Liver (tissue), 9 donors: ENCODE results near the gene DCXR. TPM values are rescaled to one million over a fixed set of nuclear protein-coding genes. Genes with fewer than 3 reads are reported as not detected.

ENCODE experiments used
- DNase-seq: peaks from one replicate; pipeline ENCODE4 v3.0.0-alpha.2; 2017; ENCODE audit warnings: low spot score
- H3K27ac ChIP-seq, 2 donors: one replicate each; pipeline ENCODE4 v1.7.0; 2013; ENCODE audit warnings: inconsistent platforms in 2 of 2, low read length in 2 of 2, control low read depth in 1 of 2, low read depth in 1 of 2, mild to moderate bottlenecking in 1 of 2
- H3K27me3 ChIP-seq, 4 donors: one replicate each; pipeline versions ENCODE4 v1.6.1 to v1.7.0; 2013; ENCODE audit warnings: low read length in 3 of 4, inconsistent platforms in 1 of 4, mild to moderate bottlenecking in 1 of 4, moderate library complexity in 1 of 4; ENCODE audit not compliant: control insufficient read depth in 4 of 4, insufficient read depth in 4 of 4
- H3K36me3 ChIP-seq, 4 donors: one replicate each; pipeline versions ENCODE4 v1.6.1 to v1.7.0; 2013; ENCODE audit warnings: low read length in 3 of 4, mild to moderate bottlenecking in 3 of 4, low read depth in 1 of 4, moderate library complexity in 1 of 4; ENCODE audit not compliant: control insufficient read depth in 4 of 4, insufficient read depth in 3 of 4
- H3K4me1 ChIP-seq, 4 donors: one replicate each; pipeline versions ENCODE4 v1.6.1 to v1.7.0; 2013; ENCODE audit warnings: low read length in 3 of 4, mild to moderate bottlenecking in 3 of 4, moderate library complexity in 1 of 4; ENCODE audit not compliant: control insufficient read depth in 4 of 4, insufficient read depth in 4 of 4
- H3K4me3 ChIP-seq, 3 donors: one replicate each; pipeline versions ENCODE4 v1.6.1 to v1.7.0; 2013; ENCODE audit warnings: low read length in 3 of 3, control low read depth in 1 of 3, low read depth in 1 of 3, mild to moderate bottlenecking in 1 of 3
- H3K9ac ChIP-seq, 2 donors: one replicate each; pipeline ENCODE4 v1.7.0; 2013; ENCODE audit warnings: low read length in 2 of 2, mild to moderate bottlenecking in 2 of 2, moderate library complexity in 2 of 2, control low read depth in 1 of 2, low read depth in 1 of 2
- H3K9me3 ChIP-seq, 4 donors: one replicate each; pipeline versions ENCODE4 v1.6.1 to v1.7.0; 2013; ENCODE audit warnings: low read length in 3 of 4; ENCODE audit not compliant: control insufficient read depth in 4 of 4
- EGR1 ChIP-seq, 2 donors: IDR thresholded peaks; 2 replicates each; pipeline ENCODE4 v1.6.1; 2016 to 2018; ENCODE audit warnings: antibody characterized with exemption in 2 of 2, low read depth in 2 of 2
- FOXA1 ChIP-seq: IDR thresholded peaks from 2 replicates; pipeline ENCODE4 v1.6.1; 2016; ENCODE audit warnings: antibody characterized with exemption
- FOXA2 ChIP-seq: IDR thresholded peaks from 2 replicates; pipeline ENCODE4 v1.6.1; 2016; ENCODE audit warnings: antibody characterized with exemption
- GABPA ChIP-seq, 2 donors: IDR thresholded peaks in 1 of 2; conservative IDR thresholded peaks in 1 of 2; 2 replicates each; pipeline ENCODE4 v1.6.1; 2016; ENCODE audit warnings: antibody characterized with exemption in 2 of 2, mild to moderate bottlenecking in 1 of 2, moderate library complexity in 1 of 2
- HNF4G ChIP-seq: IDR thresholded peaks from 2 replicates; pipeline ENCODE4 v1.6.1; 2016; ENCODE audit warnings: antibody characterized with exemption
- JUND ChIP-seq, 2 donors: IDR thresholded peaks; 2 replicates each; pipeline ENCODE4 v1.6.1; 2016; ENCODE audit warnings: antibody characterized with exemption in 2 of 2
- NR2F2 ChIP-seq: IDR thresholded peaks from 2 replicates; pipeline ENCODE4 v1.6.1; 2016; ENCODE audit warnings: antibody characterized with exemption
- RAD21 ChIP-seq, 2 donors: IDR thresholded peaks; 2 replicates each; pipeline ENCODE4 v1.6.1; 2016; ENCODE audit warnings: antibody characterized with exemption in 2 of 2, mild to moderate bottlenecking in 2 of 2
- RXRA ChIP-seq, 2 donors: IDR thresholded peaks; 2 replicates each; pipeline ENCODE4 v1.6.1; 2017 to 2018; ENCODE audit warnings: antibody characterized with exemption in 2 of 2, mild to moderate bottlenecking in 1 of 2
- SP1 ChIP-seq: IDR thresholded peaks from 2 replicates; pipeline ENCODE4 v1.6.1; 2018; ENCODE audit warnings: antibody characterized with exemption, mild to moderate bottlenecking
- TAF1 ChIP-seq: conservative IDR thresholded peaks from 2 replicates; pipeline ENCODE4 v1.6.1; 2016; ENCODE audit warnings: antibody characterized with exemption, mild to moderate bottlenecking
- WGBS: extraction: QIAGEN DNeasy Blood & Tissue Kit; methylation state at CpG from one replicate; pipeline ENCODE4 v1.1.7; 2013; 5-methylcytosine and 5-hydroxymethylcytosine counted together
- polyA plus RNA-seq, 2 donors: library from polyadenylated mRNA; stranded (reverse) in 1 of 2; unstranded in 1 of 2; fragments of 200-250 nt in 1 of 2; fragments of >200 nt in 1 of 2; fragmentation: Nextera tagmentation in 1 of 2; extraction: Ambion mirVana in 1 of 2; gene quantifications; one replicate each; pipeline versions ENCODE4 v1.2.1 to v1.2.3, GENCODE V29; 2013 to 2015
- total RNA-seq, 2 donors: library from RNA; depleted of rRNA; stranded (reverse); fragments of >200 nt; gene quantifications; one replicate each; pipeline ENCODE4 v1.2.3, GENCODE V29; 2014
- TF ChIP-seq, protein P1 (sequence below): IDR thresholded peaks from 2 replicates; pipeline ENCODE4 v1.6.1; 2016; ENCODE audit warnings: antibody characterized with exemption
- TF ChIP-seq, protein P2 (sequence below): IDR thresholded peaks from 2 replicates; pipeline ENCODE4 v1.6.1; 2016; ENCODE audit warnings: antibody characterized with exemption
- TF ChIP-seq, protein P3 (sequence below): fragments of 150-350 bp; IDR thresholded peaks from 2 replicates; pipeline ENCODE4 v1.5.1; 2017; ENCODE audit warnings: improper control_type of control experiment, low read depth, low read length; ENCODE audit not compliant: missing input control
- TF ChIP-seq, protein P4 (sequence below): IDR thresholded peaks from 2 replicates; pipeline ENCODE4 v1.6.1; 2016; ENCODE audit warnings: antibody characterized with exemption, mild to moderate bottlenecking
- donor health status: healthy.
- donor health status: healthy.
- donor health status: healthy.
- donor health status: healthy.
- donor health status: healthy.

Gene DCXR
- total and polyA plus RNA-seq, 4 donors = 58.6 to 1,190 (median 585) TPM

DNA sequence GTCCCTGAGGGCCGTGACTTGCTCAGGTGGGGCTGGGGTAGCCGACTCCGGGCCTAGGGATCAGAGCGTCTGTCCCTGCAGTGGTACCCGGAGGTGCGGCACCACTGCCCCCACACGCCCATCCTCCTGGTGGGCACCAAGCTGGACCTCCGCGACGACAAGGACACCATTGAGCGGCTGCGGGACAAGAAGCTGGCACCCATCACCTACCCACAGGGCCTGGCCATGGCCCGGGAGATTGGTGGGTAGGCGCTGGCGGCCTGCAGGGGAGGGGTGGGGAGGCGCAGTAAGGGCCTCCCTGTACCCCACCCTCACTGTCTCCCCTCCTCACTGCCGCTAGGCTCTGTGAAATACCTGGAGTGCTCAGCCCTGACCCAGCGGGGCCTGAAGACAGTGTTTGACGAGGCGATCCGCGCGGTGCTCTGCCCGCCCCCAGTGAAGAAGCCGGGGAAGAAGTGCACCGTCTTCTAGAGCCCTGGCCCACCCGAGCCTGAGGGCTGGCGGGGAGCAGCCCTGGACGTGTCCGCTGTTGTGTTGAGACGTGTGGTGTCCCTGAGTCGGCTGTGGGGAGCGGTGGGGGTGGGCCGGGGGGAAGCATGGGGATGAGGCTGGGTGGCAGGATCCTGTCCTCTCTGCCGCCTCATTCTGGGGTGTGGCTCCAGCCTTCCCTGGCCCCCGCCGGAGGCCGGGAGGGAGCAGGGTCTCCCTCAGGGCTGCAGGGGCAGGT is 4.0 kb downstream of the DCXR start:
- no peak overlapping the region for H3K27ac ChIP-seq
- H3K4me3 ChIP-seq = no peak overlapping the region
- H3K9ac ChIP-seq = no peak overlapping the region
- no peak for DNase-seq
- no peaks in the 10 kb centered on the region for H3K9me3 ChIP-seq
- H3K36me3 ChIP-seq = peaks cover 0 to 5% (median 1%) of the 10 kb centered on the region in 4 donors
- peaks cover 17 to 64% (median 40%) of the 10 kb centered on the region in 4 donors for H3K4me1 ChIP-seq
- no peaks in the 10 kb centered on the region for H3K27me3 ChIP-seq
- 69% methylated on average over 38 of the region's 38 CpGs for WGBS
- TF ChIP-seq, protein P1, sequence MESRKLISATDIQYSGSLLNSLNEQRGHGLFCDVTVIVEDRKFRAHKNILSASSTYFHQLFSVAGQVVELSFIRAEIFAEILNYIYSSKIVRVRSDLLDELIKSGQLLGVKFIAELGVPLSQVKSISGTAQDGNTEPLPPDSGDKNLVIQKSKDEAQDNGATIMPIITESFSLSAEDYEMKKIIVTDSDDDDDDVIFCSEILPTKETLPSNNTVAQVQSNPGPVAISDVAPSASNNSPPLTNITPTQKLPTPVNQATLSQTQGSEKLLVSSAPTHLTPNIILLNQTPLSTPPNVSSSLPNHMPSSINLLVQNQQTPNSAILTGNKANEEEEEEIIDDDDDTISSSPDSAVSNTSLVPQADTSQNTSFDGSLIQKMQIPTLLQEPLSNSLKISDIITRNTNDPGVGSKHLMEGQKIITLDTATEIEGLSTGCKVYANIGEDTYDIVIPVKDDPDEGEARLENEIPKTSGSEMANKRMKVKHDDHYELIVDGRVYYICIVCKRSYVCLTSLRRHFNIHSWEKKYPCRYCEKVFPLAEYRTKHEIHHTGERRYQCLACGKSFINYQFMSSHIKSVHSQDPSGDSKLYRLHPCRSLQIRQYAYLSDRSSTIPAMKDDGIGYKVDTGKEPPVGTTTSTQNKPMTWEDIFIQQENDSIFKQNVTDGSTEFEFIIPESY = no peak
- no peak for TF ChIP-seq HNF4G
- no peak for TF ChIP-seq SP1
- TF ChIP-seq, protein P2, sequence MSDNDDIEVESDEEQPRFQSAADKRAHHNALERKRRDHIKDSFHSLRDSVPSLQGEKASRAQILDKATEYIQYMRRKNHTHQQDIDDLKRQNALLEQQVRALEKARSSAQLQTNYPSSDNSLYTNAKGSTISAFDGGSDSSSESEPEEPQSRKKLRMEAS = no peak
- no peak for TF ChIP-seq RAD21 (IDR thresholded peaks at IDR 0.05)
- TF ChIP-seq NR2F2 = no peak
- TF ChIP-seq FOXA1 = no peak
- TF ChIP-seq TAF1 = no peak
- TF ChIP-seq JUND (IDR thresholded peaks at IDR 0.05) = no peak
- no peak for TF ChIP-seq FOXA2
- TF ChIP-seq EGR1 (IDR thresholded peaks at IDR 0.05; ENCODE audit: low read depth in 2 of 2) = no peak

DNA sequence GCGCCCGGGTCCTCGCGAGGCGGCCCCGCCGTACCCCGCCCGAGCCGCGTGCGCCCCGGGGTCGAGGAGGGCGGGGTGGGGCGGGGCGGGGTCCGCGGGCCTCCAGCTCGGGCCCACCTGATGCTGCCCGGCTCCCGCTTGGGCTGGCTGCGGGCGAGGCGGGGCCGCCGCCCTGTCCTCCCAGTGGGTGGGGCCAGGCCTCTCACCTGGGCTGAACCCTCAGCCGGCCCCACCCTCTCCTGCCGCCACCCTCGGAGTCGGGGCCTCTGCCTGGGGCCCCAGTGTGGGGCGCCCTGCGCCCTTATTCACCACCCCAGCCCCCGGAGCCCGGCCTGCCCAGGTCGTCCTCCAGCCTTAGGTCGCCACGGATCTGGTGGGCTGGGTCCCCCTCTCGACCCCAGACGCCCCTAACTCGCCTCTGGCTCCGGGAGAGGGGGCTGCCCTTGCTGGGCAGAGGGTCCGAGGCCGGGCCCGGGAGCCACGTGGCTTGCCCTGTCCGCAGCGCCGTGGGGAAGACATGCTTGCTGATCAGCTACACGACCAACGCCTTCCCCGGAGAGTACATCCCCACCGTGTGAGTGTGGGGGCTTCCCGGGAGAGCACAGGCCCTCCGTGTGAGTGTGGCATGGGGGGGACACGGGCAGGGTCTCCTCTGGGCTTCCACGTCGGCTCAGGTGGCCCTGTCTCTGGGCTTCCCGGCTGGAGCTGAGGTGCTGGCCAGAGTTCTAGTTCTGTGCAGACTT is 5.4 kb downstream of the DCXR start:
- 17% methylated on average over 59 of the region's 59 CpGs for WGBS
- H3K27ac ChIP-seq = no peak overlapping the region
- peak overlapping the region in 1 of 3 donors; percentile 63 for H3K4me3 ChIP-seq
- H3K27me3 ChIP-seq = no peaks in the 10 kb centered on the region
- TF ChIP-seq JUND (IDR thresholded peaks at IDR 0.05) (no peak), RXRA (IDR thresholded peaks at IDR 0.05) (peak in 1 of 2 donors; percentile 18), GABPA (IDR thresholded peaks at IDR 0.05 in 1 of 2, conservative IDR thresholded peaks at IDR 0.05 in 1 of 2) (no peak)
- no peaks in the 10 kb centered on the region for H3K9me3 ChIP-seq
- peaks cover 17 to 60% (median 38%) of the 10 kb centered on the region in 4 donors for H3K4me1 ChIP-seq
- H3K9ac ChIP-seq = no peak overlapping the region
- peaks cover 0 to 5% (median 1%) of the 10 kb centered on the region in 4 donors for H3K36me3 ChIP-seq
- DNase-seq = no peak

DNA sequence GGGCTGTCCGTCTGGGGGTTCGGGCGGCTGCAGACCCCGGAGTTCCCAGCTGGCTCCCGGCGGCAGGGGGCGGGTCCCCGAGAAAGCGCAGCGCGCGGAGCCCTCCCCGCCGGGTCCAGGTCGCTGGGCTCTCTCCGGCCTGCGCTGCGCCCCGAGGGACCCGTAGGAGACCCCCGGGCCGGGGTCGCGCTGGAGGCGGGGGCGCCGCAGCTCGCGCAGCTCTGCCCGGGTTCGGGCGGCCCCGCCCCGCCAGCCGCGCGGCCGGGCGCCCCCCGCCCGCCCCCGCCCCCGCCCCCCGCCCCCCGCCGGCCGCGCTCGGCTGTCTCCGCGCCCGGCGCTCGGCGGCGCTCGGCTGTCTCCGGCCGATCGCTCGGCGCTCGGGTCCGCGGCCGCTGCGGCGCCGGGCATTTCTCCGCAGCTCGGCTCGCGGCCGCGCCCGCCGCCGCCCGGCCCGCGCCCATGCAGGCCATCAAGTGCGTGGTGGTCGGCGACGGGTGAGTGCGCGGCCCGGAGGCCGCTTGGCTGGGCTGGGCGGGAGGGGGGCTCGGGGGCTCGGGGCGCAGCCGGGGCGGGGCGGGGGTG is 6.1 kb downstream of the DCXR start, which contains the start of gene RAC3:
Gene RAC3 (plus strand): TSS at position 376 of the 582 bp plus-strand sequence. CDS start 84 bp downstream, at position 460.
- Histone ChIP-seq H3K27ac (peak within 1 kb of the TSS; percentile 74 to 76), H3K4me3 (peak within 1 kb of the TSS in 2 of 3 donors; percentile 27 to 63), H3K9ac (no peak within 1 kb of the TSS), H3K27me3 (no peaks in the 10 kb centered on the region), H3K36me3 (peaks cover 0 to 5% (median 1%) of the 10 kb centered on the region in 4 donors), H3K4me1 (peaks cover 16 to 60% (median 39%) of the 10 kb centered on the region in 4 donors), H3K9me3 (no peaks in the 10 kb centered on the region)
- DNase-seq = no peak
- TF ChIP-seq, protein P3, sequence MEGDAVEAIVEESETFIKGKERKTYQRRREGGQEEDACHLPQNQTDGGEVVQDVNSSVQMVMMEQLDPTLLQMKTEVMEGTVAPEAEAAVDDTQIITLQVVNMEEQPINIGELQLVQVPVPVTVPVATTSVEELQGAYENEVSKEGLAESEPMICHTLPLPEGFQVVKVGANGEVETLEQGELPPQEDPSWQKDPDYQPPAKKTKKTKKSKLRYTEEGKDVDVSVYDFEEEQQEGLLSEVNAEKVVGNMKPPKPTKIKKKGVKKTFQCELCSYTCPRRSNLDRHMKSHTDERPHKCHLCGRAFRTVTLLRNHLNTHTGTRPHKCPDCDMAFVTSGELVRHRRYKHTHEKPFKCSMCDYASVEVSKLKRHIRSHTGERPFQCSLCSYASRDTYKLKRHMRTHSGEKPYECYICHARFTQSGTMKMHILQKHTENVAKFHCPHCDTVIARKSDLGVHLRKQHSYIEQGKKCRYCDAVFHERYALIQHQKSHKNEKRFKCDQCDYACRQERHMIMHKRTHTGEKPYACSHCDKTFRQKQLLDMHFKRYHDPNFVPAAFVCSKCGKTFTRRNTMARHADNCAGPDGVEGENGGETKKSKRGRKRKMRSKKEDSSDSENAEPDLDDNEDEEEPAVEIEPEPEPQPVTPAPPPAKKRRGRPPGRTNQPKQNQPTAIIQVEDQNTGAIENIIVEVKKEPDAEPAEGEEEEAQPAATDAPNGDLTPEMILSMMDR = no peak
- TF ChIP-seq, protein P4, sequence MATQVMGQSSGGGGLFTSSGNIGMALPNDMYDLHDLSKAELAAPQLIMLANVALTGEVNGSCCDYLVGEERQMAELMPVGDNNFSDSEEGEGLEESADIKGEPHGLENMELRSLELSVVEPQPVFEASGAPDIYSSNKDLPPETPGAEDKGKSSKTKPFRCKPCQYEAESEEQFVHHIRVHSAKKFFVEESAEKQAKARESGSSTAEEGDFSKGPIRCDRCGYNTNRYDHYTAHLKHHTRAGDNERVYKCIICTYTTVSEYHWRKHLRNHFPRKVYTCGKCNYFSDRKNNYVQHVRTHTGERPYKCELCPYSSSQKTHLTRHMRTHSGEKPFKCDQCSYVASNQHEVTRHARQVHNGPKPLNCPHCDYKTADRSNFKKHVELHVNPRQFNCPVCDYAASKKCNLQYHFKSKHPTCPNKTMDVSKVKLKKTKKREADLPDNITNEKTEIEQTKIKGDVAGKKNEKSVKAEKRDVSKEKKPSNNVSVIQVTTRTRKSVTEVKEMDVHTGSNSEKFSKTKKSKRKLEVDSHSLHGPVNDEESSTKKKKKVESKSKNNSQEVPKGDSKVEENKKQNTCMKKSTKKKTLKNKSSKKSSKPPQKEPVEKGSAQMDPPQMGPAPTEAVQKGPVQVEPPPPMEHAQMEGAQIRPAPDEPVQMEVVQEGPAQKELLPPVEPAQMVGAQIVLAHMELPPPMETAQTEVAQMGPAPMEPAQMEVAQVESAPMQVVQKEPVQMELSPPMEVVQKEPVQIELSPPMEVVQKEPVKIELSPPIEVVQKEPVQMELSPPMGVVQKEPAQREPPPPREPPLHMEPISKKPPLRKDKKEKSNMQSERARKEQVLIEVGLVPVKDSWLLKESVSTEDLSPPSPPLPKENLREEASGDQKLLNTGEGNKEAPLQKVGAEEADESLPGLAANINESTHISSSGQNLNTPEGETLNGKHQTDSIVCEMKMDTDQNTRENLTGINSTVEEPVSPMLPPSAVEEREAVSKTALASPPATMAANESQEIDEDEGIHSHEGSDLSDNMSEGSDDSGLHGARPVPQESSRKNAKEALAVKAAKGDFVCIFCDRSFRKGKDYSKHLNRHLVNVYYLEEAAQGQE = no peak
- TF ChIP-seq GABPA (IDR thresholded peaks at IDR 0.05 in 1 of 2, conservative IDR thresholded peaks at IDR 0.05 in 1 of 2) (no peak), JUND (IDR thresholded peaks at IDR 0.05) (no peak)
- TF ChIP-seq, protein P2 = no peak
- WGBS = under 1% methylated on average over 96 of the region's 96 CpGs
